Measurements from ENCODE around the gene ATG4C.
"Not testable (repeated sequence)": the region's sequence is repeated elsewhere in the genome, so short reads cannot be mapped to it uniquely, and the experiment has no call there.

The ATG4C gene

GRCh38 chr1:62781841-62782543, 1.9 kb upstream of the ATG4C start:
- H3K4me1 ChIP-seq: no peaks in the 10 kb centered on the region
- TF ChIP-seq, protein P1, sequence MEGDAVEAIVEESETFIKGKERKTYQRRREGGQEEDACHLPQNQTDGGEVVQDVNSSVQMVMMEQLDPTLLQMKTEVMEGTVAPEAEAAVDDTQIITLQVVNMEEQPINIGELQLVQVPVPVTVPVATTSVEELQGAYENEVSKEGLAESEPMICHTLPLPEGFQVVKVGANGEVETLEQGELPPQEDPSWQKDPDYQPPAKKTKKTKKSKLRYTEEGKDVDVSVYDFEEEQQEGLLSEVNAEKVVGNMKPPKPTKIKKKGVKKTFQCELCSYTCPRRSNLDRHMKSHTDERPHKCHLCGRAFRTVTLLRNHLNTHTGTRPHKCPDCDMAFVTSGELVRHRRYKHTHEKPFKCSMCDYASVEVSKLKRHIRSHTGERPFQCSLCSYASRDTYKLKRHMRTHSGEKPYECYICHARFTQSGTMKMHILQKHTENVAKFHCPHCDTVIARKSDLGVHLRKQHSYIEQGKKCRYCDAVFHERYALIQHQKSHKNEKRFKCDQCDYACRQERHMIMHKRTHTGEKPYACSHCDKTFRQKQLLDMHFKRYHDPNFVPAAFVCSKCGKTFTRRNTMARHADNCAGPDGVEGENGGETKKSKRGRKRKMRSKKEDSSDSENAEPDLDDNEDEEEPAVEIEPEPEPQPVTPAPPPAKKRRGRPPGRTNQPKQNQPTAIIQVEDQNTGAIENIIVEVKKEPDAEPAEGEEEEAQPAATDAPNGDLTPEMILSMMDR (IDR thresholded peaks at IDR 0.05; ENCODE audit: low read depth, low read length): no peak
- no peaks in the 10 kb centered on the region for H3K27me3 ChIP-seq
- no peaks in the 10 kb centered on the region for H3K36me3 ChIP-seq
- H3K9me3 ChIP-seq: no peaks in the 10 kb centered on the region
- no peak overlapping the region for H3K4me3 ChIP-seq (ENCODE audit: low read depth, low read length)
- no peak for DNase-seq

- not testable (repeated sequence) for DNase-seq; H3K36me3 ChIP-seq; H3K27me3 ChIP-seq; H3K9me3 ChIP-seq; H3K4me1 ChIP-seq; H3K4me3 ChIP-seq (ENCODE audit: low read depth, low read length)
Measured at GRCh38 chr1:62782544-62783212, 1.3 kb upstream of the ATG4C start.

GRCh38 chr1:62784509-62785365, 805 bp downstream of the ATG4C start:
- H3K36me3 ChIP-seq: no peaks in the 10 kb centered on the region
- H3K27me3 ChIP-seq: no peaks in the 10 kb centered on the region
- H3K4me1 ChIP-seq: no peaks in the 10 kb centered on the region
- H3K9me3 ChIP-seq: no peaks in the 10 kb centered on the region
- TF ChIP-seq, protein P1 (IDR thresholded peaks at IDR 0.05; ENCODE audit: low read depth, low read length): no peak
- peak overlapping the region; percentile 88 for H3K4me3 ChIP-seq (ENCODE audit: low read depth, low read length)
- DNase-seq: no peak

DNA sequence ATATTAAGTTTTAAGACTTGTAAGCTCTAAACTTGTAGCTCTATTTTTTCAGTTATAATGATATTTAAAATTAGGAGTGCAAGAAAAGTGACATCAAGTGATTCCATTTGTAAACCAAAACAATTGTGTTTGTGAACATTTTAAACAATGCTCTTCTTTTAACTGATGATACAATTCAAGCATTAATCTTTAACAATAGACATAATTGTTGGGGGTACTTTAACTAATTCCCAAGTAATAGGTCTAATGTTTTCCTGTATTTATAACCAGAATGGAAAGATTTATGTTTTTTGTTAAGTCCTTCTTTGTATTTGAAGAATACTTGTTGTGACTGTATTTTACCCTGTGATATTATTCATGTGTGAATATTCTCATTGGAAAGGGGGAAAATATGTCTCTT, 6.8 kb downstream of the ATG4C start:
- H3K36me3 ChIP-seq: no peaks in the 10 kb centered on the region
- H3K4me1 ChIP-seq: no peaks in the 10 kb centered on the region
- H3K9me3 ChIP-seq: no peaks in the 10 kb centered on the region
- no peak overlapping the region for H3K4me3 ChIP-seq (ENCODE audit: low read depth, low read length)
- TF ChIP-seq, protein P1 (IDR thresholded peaks at IDR 0.05; ENCODE audit: low read depth, low read length): no peak
- H3K27me3 ChIP-seq: no peaks in the 10 kb centered on the region
- no peak for DNase-seq

- TF ChIP-seq, protein P1 (IDR thresholded peaks at IDR 0.05; ENCODE audit: low read depth, low read length): no peak
Measured at GRCh38 chr1:62794053-62794452, 10.1 kb downstream of the ATG4C start.

DNA sequence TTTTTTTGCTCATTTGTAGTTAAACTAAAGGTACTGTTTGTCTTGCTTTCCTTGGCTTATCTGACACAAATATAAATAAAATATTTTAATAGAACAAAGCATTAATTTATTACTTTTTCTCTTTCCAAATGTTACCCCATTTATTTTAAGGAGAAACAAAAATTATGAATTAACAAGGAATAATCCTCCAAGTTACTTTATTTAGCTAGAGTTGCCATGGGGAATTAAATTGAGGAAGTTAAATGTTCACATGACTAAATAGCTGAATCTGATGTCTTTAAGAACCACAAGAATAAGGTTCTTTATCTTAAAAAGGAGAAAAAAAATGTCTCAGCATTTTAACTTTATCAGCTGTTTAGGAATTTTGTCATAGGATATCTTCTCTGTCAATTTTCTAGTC, 12.3 kb downstream of the ATG4C start:
- TF ChIP-seq, protein P1 (IDR thresholded peaks at IDR 0.05; ENCODE audit: low read depth, low read length): no peak
- Histone ChIP-seq H3K9me3 (no peaks in the 10 kb centered on the region), H3K4me1 (no peaks in the 10 kb centered on the region), H3K27me3 (no peaks in the 10 kb centered on the region), H3K36me3 (no peaks in the 10 kb centered on the region), H3K4me3 (ENCODE audit: low read depth, low read length) (no peak overlapping the region)
- no peak for DNase-seq

More at GRCh38 chr1:62794053-62794452, 10.1 kb downstream of the ATG4C start:
- no peaks in the 10 kb centered on the region for H3K27me3 ChIP-seq
- H3K36me3 ChIP-seq: no peaks in the 10 kb centered on the region
- no peak overlapping the region for H3K4me3 ChIP-seq (ENCODE audit: low read depth, low read length)
- H3K4me1 ChIP-seq: no peaks in the 10 kb centered on the region
- no peaks in the 10 kb centered on the region for H3K9me3 ChIP-seq
- no peak for DNase-seq
